ENCODE data around the gene PTF1A. TPM values are rescaled to one million over a fixed set of nuclear protein-coding genes. Genes with fewer than 3 reads are reported as not detected.

The PTF1A gene
- total and polyA plus RNA-seq, 4 donors, result not detected

GRCh38 chr10:23194471-23194965, 2.4 kb downstream of the PTF1A start:
- peaks cover 3 to 24% (median 10%) of the 10 kb centered on the region in 4 donors for H3K4me1 ChIP-seq (ENCODE audit: control insufficient read depth in 4 of 4, insufficient read depth in 4 of 4, low read length in 3 of 4)
- no peak overlapping the region for H3K9ac ChIP-seq (ENCODE audit: low read depth in 1 of 2, low read length in 2 of 2)
- no peak overlapping the region for H3K27ac ChIP-seq (ENCODE audit: low read depth in 1 of 2, low read length in 2 of 2)
- H3K27me3 ChIP-seq (ENCODE audit: control insufficient read depth in 4 of 4, insufficient read depth in 4 of 4, low read length in 3 of 4), result peaks cover 6 to 34% (median 12%) of the 10 kb centered on the region in 4 donors
- no peak overlapping the region for H3K4me3 ChIP-seq (ENCODE audit: low read depth in 1 of 3, low read length in 3 of 3)
- DNase-seq (ENCODE audit: low spot score), result no peak
- no peaks in the 10 kb centered on the region for H3K36me3 ChIP-seq (ENCODE audit: control insufficient read depth in 4 of 4, insufficient read depth in 3 of 4, low read depth in 1 of 4, low read length in 3 of 4)
- TF ChIP-seq ZBTB33 (IDR thresholded peaks at IDR 0.05) (no peak), ATF3 (IDR thresholded peaks at IDR 0.05) (no peak), HNF4A (conservative IDR thresholded peaks at IDR 0.05) (no peak), SP1 (IDR thresholded peaks at IDR 0.05) (no peak)
- H3K9me3 ChIP-seq (ENCODE audit: control insufficient read depth in 4 of 4, low read length in 3 of 4), result no peaks in the 10 kb centered on the region
- WGBS, result 11% methylated on average over 13 of the region's 13 CpGs

- WGBS, result 6% methylated on average over 70 of the region's 70 CpGs
- H3K4me1 ChIP-seq (ENCODE audit: control insufficient read depth in 4 of 4, insufficient read depth in 4 of 4, low read length in 3 of 4), result peaks cover 3 to 24% (median 10%) of the 10 kb centered on the region in 4 donors
- H3K9ac ChIP-seq (ENCODE audit: low read depth in 1 of 2, low read length in 2 of 2), result no peak overlapping the region
- no peak overlapping the region for H3K27ac ChIP-seq (ENCODE audit: low read depth in 1 of 2, low read length in 2 of 2)
- no peaks in the 10 kb centered on the region for H3K36me3 ChIP-seq (ENCODE audit: control insufficient read depth in 4 of 4, insufficient read depth in 3 of 4, low read depth in 1 of 4, low read length in 3 of 4)
- no peak overlapping the region for H3K4me3 ChIP-seq (ENCODE audit: low read depth in 1 of 3, low read length in 3 of 3)
- no peaks in the 10 kb centered on the region for H3K9me3 ChIP-seq (ENCODE audit: control insufficient read depth in 4 of 4, low read length in 3 of 4)
- TF ChIP-seq YY1 (IDR thresholded peaks at IDR 0.05) (no peak), ZBTB33 (IDR thresholded peaks at IDR 0.05) (no peak), NR2F2 (IDR thresholded peaks at IDR 0.05) (no peak), MAX (IDR thresholded peaks at IDR 0.05) (no peak), REST (IDR thresholded peaks at IDR 0.05) (no peak), EGR1 (IDR thresholded peaks at IDR 0.05; ENCODE audit: low read depth in 2 of 2) (no peak), RAD21 (IDR thresholded peaks at IDR 0.05) (no peak), FOXA1 (IDR thresholded peaks at IDR 0.05) (no peak), FOXA2 (IDR thresholded peaks at IDR 0.05) (no peak), GABPA (IDR thresholded peaks at IDR 0.05 in 1 of 2, conservative IDR thresholded peaks at IDR 0.05 in 1 of 2) (no peak), SP1 (IDR thresholded peaks at IDR 0.05) (no peak), HNF4G (IDR thresholded peaks at IDR 0.05) (no peak), HNF4A (conservative IDR thresholded peaks at IDR 0.05) (no peak)
- peaks cover 8 to 34% (median 12%) of the 10 kb centered on the region in 4 donors for H3K27me3 ChIP-seq (ENCODE audit: control insufficient read depth in 4 of 4, insufficient read depth in 4 of 4, low read length in 3 of 4)
- no peak for DNase-seq (ENCODE audit: low spot score)
These were observed 3.1 kb downstream of the PTF1A start for GRCh38 chr10:23194966-23195845.
